Activated CD4-positive, alpha-beta T cell treated with anti-CD3 and anti-CD28 coated beads, Interleukin-2, Interleukin-6, amounts not matched to agents 100 ng/mL and 50 ng/mL, durations not matched to agents 16 hours and 8 hours (primary cell): ENCODE data around the gene BMP7.
"Not testable (repeated sequence)": the region's sequence is repeated elsewhere in the genome, so short reads cannot be mapped to it uniquely, and the experiment has no call there.

Source experiments
- DNase-seq: peaks from one replicate; pipeline ENCODE4 v3.0.0-alpha.2; 2020

The BMP7 gene

DNA sequence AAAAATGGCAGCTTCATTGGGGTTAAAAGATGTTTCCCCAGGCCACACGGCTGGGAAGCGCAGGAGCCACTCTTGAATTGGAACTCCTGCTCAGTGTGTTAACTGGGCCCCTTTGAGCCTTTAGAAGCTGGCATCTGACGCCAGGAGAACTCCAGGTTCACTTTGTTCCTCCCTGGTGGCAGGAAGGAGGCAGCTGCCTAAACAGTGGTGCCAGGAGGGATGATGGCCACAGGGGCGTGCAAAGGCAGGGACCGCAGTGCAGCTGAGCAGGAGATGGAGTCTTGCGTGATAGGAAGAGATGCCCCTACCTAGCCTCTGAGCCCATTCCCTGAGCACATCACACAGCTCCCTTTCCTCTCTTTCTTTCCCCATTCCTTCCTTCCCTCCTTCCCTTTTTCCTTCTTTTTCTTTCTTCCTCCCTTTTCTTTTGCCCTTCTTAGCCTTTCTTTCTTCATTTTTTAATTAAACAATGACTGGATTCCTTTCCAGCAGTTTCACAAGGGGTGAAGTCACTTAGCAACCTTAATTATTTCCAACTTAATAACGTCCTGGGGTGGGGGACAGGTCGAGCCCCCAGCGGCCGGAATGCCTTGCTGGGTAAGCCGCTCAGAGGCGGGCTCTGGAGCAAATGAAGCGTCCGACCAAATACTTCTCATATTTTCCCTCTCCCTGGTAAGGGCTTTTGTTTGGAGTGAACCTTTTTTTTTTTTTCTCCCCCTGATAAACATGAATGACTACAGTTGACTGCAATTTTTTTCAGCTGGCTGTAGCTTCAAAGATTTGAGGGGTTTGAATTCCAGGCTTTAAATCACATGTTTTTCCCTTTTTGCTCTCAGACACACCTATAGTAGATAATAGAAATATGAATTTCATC lies 20.8 kb upstream of the BMP7 start:
- DNase-seq: no peak

DNA sequence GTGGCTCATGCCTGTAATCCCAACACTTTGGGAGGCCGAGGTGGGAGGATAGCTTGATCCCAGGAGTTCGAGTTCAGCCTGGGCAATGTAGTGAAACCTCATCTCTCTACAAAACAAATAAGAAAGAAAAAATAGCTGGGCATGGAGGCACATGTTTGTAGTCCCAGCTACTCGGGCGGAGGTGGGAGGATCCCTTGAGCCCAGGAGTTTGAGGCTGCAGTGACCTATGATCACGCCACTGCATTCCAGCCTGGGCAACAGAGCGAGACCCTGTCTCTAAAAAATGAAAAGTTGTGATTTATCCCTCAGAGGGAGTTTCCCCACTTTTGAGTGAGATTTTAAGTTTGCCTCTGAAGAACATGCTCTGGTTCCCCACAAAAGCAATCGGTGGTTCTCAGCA lies 17.4 kb upstream of the BMP7 start:
- DNase-seq: no peak

DNA sequence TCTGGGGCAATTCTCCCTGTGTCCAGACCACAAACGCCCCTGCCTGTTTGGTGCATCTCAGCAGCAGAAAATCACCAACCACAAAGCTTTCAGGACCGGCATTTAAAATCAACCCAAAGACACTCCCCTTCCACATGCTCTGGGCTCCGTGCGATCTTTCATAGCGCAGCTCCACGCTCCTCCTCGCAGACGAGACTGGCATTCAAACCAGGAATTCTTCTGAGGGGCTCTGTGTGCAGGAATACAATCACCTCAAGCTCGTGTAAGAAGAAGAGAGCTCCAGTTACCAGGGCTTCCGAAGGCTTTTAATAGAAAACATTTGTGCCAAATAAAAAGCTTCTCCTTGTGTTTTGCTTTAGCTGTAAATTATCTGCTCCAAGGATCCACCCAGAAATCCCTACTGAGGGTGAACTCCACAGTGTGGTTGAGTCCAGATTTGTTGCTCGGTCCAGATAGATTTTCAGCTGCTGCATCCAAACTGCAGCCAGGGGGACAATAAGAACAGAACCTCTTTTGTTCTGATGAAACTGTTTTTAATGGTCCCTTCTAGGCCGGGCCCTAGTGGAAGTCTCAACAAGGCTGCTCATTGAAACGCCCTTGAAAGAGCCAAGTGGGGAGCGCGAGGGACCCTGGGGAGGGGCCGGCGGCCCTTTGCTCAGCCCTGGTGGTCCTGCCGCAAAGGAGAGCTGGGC lies 16.4 kb upstream of the BMP7 start:
- no peak for DNase-seq

DNA sequence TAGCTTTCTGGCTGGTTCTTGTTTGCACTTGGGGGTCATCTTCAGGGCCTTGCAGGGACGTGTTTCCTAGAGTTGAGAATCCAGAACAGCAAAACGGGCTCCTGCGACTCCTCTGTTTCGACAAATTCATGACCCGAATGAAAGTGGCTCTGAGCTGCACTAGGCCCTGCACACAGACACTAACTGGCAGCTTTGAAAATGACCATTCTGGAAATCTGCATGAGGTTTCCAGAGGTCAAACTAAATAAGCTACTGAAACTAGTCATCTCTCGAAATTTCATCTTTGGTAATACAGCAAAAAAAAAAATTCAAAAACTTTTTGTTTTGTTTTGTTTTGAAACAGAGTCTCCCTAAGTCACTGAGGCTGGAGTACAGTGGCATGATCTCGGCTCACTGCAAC lies 15.5 kb upstream of the BMP7 start:
- no peak for DNase-seq

DNA sequence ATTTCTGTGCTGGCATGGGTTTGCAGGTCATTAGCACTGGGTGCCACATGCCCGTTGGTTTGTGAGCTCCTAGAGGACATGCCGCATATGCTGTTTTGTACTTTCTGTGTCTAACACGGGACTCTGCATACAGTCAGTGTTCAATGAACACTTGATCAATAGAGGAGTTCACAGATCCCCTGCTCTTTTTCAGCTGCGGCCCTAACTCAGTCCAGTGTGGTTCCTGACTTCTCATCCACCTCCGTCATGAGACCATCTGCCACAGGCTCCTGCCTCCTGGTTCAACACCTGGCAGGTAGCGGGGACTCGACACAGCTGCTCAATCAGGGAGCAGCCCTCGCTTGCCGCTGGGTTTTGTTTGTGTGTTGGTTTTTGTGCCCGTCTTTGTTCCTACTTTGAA lies 13.8 kb upstream of the BMP7 start:
- DNase-seq: no peak

DNA sequence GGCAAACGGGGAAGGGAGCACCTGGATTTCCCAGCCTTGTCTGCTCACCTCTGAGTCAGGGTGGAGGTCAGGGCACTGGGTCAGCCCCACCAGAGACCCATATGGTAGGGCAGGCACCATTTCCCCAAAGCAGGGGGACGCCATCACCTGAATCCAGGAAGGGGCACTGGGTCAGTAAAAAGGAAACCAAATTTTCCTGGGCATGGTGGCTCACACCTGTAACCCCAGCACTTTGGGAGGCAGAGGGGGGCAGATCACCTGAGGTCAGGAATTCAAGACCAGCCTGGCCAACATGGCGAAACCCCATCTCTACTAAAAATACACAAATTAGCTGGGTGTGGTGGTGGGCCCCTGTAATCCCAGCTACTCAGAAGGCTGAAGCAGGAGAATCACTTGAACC lies 13.1 kb upstream of the BMP7 start:
- not testable (repeated sequence) for DNase-seq

- no peak for DNase-seq
These were observed 12.0 kb upstream of the BMP7 start for GRCh38 chr20:57278457-57278856.

GRCh38 chr20:57277398-57278105 lies 11.1 kb upstream of the BMP7 start:
- DNase-seq: no peak

DNA sequence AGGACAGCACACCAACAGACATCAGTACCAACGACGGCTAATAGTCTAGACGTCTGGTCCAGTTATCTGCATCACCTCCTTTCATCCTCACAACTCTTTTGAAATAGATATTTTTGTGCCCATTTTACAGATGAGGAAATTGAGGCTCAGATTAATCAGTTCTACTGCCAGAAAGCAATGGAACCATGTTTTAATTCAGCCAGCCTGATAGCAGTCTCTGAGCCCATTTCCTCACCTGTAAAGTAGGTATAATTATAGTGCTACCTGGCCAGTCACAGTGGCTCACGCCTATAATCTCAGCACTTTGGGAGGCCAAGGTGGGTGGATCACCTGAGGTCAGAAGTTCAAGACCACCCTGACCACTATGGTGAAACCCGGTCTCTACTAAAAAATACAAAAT lies 9.8 kb upstream of the BMP7 start:
- DNase-seq: no peak

DNA sequence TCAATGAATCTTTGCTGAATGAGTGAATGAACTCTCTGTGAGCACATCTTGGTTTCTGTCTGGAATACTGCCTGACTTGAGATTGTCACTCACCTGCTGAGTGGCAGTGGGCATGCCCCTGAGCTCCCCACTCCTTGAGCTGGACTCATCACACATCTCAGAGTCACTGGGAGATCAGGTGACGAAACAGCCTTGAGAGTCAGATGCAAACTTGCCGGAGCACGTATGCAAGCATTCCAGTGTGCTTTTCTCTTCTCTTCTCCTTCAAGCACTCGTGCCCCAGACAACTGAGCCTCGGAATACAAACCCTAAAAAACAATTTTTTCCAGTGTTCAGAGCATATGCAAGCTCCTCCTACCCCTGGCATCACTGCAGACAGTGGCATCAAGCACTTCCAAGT lies 9.4 kb upstream of the BMP7 start:
- no peak for DNase-seq

DNA sequence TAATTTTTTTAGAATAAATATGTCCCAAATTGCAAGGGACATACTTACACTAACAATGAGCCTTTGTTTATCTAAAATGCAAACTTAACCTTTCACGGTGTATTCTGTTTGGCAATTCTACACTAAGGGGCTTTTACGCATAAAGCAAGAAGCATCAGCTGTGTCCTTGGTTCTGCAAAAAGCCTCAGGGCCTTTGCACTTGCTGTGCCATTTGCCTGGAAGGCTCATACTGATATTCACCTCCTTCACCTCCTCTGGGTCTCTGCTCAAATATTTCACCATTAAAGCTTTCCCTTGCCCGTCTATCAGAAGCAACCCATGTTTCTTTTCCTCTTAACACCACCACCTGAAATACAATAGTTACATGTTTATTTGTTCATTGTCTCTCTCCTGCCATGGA lies 8.9 kb upstream of the BMP7 start:
- DNase-seq: no peak

DNA sequence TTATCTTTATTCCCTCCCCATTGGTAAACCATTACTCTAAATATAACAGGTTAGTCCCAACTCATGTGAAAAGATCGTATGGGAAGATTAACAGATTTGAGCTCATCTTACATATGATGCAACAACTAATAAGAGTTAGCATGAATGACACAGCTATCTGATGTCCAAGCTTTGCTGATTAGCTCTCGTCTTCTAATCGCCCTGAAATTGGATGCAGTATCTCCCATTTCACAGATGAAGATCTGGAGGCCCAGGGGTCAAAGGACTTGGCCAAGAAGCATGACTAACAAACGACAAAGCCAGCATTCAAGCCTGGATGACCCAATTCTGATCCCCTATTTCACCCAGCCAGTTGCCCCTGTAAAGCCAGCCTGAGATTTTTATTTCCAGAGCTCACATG lies 8.4 kb upstream of the BMP7 start:
- DNase-seq: no peak

DNA sequence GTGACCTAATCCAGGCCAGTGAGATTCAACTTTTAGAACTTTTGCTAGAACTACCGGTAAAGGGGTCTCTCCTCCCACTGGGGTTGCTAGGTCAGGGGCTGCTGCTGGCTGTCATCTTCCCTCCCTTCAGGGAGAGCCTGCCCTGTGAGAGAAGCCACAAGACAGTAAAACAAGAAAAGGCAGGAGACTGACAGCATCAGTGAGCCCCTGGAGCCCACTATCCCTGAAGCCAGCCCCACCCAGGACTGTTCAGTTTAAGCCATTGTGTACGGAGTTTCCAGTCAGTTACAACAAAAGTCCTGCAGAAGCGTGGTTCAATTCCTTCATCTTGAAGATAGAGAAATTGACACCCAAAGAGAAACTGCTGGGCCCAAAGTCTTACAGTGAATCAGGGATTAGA lies 7.9 kb upstream of the BMP7 start:
- DNase-seq: no peak

GRCh38 chr20:57272883-57273535 lies 6.6 kb upstream of the BMP7 start:
- DNase-seq: no peak

DNA sequence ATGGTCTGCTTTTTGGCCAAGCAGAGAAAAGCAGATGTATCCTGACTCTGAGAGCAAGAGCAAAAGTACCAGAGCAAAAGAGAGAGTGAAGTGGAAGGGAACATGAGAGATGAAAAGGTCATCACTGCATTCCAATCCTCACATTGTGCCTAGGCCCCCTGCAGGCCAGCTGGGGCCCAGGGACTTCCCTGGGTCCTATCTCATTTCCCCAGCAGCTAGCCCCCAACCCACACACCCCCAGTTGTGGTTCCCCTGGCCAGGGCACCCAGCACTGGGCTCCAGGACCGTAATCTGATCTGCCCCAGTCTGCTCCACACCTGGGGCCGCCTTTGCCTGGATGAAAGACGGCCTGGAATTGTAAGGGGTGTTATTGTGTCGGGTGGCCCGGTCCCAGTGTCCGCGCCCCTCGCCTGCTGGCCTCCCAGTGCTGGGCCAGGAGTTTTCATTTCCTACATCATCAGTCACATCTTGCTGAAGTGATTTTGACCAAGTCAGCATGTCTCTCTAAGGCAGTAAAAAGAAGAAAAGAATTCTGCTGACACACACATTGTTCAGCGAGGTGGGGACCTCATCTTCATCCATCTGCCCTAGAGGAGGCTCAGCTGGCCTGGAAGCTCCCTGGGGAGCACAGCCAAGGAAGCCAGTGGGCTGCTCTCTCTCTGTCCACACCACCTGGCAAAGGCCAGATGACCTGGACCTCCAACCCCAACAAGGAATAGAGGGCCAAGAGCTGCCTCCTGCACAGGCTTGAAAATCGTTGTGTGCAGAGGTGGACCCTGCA lies 4.0 kb upstream of the BMP7 start:
- no peak for DNase-seq

- no peak for DNase-seq
These were observed 2.9 kb upstream of the BMP7 start for GRCh38 chr20:57269148-57269984.

GRCh38 chr20:57268399-57269076 lies 2.1 kb upstream of the BMP7 start:
- no peak for DNase-seq

- DNase-seq: no peak
These were observed 849 bp upstream of the BMP7 start for GRCh38 chr20:57267158-57267821.

DNA sequence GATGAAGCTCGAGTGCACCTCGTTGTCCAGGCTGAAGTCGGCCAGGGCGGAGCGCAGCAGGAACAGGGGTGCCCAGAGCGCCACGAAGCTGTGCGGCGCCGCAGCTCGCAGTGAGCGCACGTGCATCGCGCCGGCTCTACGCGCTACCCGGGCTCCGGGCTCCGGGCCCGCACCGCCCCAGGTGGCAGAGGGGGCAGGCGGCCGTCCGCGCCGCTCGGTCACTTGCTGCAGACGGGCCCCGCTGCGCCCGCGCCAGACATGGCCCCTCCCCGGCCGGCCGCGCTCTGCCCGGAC lies 497 bp downstream of the BMP7 start:
- no peak for DNase-seq

- DNase-seq: no peak
These were observed 975 bp downstream of the BMP7 start for GRCh38 chr20:57265336-57265996.
